IMR-90 (cell line): Measurements from ENCODE around the gene ZBTB11. TPM values are rescaled to one million over a fixed set of nuclear protein-coding genes. Genes with fewer than 3 reads are reported as not detected.

ENCODE experiments used
- ATAC-seq: fragments of 200-7000 bp; cut with Tn5 transposase; 2 replicates; pipeline ENCODE4 v1.9.1; 2020; ENCODE audit warnings: low read depth, mild to moderate bottlenecking, moderate library complexity
- BruUV-seq: library from RNA; stranded (reverse); fragments of 400-500 nt; replicated peaks from 2 replicates; lab custom pipeline; 2021; lab: Mats Ljungman, UMichigan
- CTCF ChIA-PET: fragments of 300-600 bp; formaldehyde crosslinking; extraction: SDS; loops from one replicate; lab custom pipeline; 2021; ENCODE audit warnings: antibody characterized with exemption; lab: Yijun Ruan, JAX
- POLR2A ChIA-PET: fragments of 300-600 bp; sonication (Branson Sonifier 250); formaldehyde crosslinking; loops from one replicate; lab custom pipeline; 2022; ENCODE audit warnings: antibody characterized with exemption; ENCODE audit not compliant: unreplicated experiment; lab: Charles Lee
- DNase-seq: peaks from one replicate; pipeline ENCODE4 v3.0.0; 2013
- H2AFZ ChIP-seq: replicated peaks from 2 replicates; pipeline ENCODE3; 2013; ENCODE audit warnings: low read length, mild to moderate bottlenecking; ENCODE audit not compliant: poor library complexity
- H2AK5ac ChIP-seq: 2 replicates; pipeline ENCODE4 v1.6.1; 2013; ENCODE audit warnings: low read depth, low read length, inconsistent platforms
- H2AK9ac ChIP-seq: replicated peaks from 2 replicates; pipeline ENCODE3; 2013; ENCODE audit warnings: mild to moderate bottlenecking, low read depth, low read length, moderate library complexity; ENCODE audit not compliant: poor library complexity
- H2BK120ac ChIP-seq: 2 replicates; pipeline ENCODE4 v1.6.1; 2013; ENCODE audit warnings: low read depth, low read length, inconsistent platforms
- H2BK15ac ChIP-seq: 3 replicates; pipeline ENCODE4 v1.6.1; 2013; ENCODE audit warnings: low read depth, low read length, inconsistent platforms
- H2BK20ac ChIP-seq: 2 replicates; pipeline ENCODE4 v1.6.1; 2013; ENCODE audit warnings: low read depth, mild to moderate bottlenecking, inconsistent platforms, low read length, moderate library complexity
- H2BK5ac ChIP-seq: 2 replicates; pipeline ENCODE4 v1.6.1; 2013; ENCODE audit warnings: mild to moderate bottlenecking, low read depth, low read length, inconsistent platforms; ENCODE audit not compliant: poor library complexity, severe bottlenecking
- H3K14ac ChIP-seq: replicated peaks from 2 replicates; pipeline ENCODE4 v1.6.1; 2013; ENCODE audit warnings: low read depth, low read length, inconsistent platforms
- H3K18ac ChIP-seq: 2 replicates; pipeline ENCODE4 v1.6.1; 2013; ENCODE audit warnings: low read depth, low read length, control low read depth
- H3K23ac ChIP-seq: 2 replicates; pipeline ENCODE4 v1.6.1; 2013; ENCODE audit warnings: low read depth, low read length, inconsistent platforms
- H3K27ac ChIP-seq: 2 replicates; pipeline ENCODE4 v1.5.1; 2013; ENCODE audit warnings: mild to moderate bottlenecking, control low read depth, low read length; ENCODE audit not compliant: insufficient read depth
- H3K27me3 ChIP-seq: 2 replicates; pipeline ENCODE4 v1.6.1; 2013; ENCODE audit warnings: low read length; ENCODE audit not compliant: control insufficient read depth, insufficient read depth
- H3K36me3 ChIP-seq: 2 replicates; pipeline ENCODE4 v1.6.1; 2013; ENCODE audit warnings: low read length, mixed read lengths; ENCODE audit not compliant: control insufficient read depth, insufficient read depth
- H3K4ac ChIP-seq: 2 replicates; pipeline ENCODE4 v1.6.1; 2013; ENCODE audit warnings: low read depth, low read length, inconsistent platforms
- H3K4me1 ChIP-seq: 2 replicates; pipeline ENCODE4 v1.6.1; 2013; ENCODE audit warnings: low read length, mixed read lengths; ENCODE audit not compliant: control insufficient read depth, insufficient read depth
- H3K4me2 ChIP-seq: 2 replicates; pipeline ENCODE4 v1.6.1; 2013; ENCODE audit warnings: low read depth, mild to moderate bottlenecking, control low read depth, low read length, moderate library complexity
- H3K4me3 ChIP-seq: 2 replicates; pipeline ENCODE4 v1.5.1; 2013; ENCODE audit warnings: low read depth, mild to moderate bottlenecking, control low read depth, low read length, moderate library complexity; ENCODE audit not compliant: insufficient read depth
- H3K56ac ChIP-seq: 2 replicates; pipeline ENCODE4 v1.6.1; 2013; ENCODE audit warnings: low read length, inconsistent platforms; ENCODE audit not compliant: insufficient read depth; ENCODE audit errors: extremely low read depth
- H3K79me1 ChIP-seq, 2 experiments: 2 replicates each; pipeline ENCODE4 v1.6.1; 2013; ENCODE audit warnings: low read length in 2 of 2, inconsistent platforms in 1 of 2, low read depth in 1 of 2
- H3K9ac ChIP-seq: 2 replicates; pipeline ENCODE4 v1.6.1; 2013; ENCODE audit warnings: low read depth, low read length, control low read depth
- H3K9me1 ChIP-seq: 2 replicates; pipeline ENCODE4 v1.6.1; 2013; ENCODE audit warnings: low read length, inconsistent platforms; ENCODE audit not compliant: insufficient read depth
- H3K9me3 ChIP-seq: 2 replicates; pipeline ENCODE4 v1.6.1; 2013; ENCODE audit warnings: low read length; ENCODE audit not compliant: control insufficient read depth, insufficient read depth
- H4K20me1 ChIP-seq: 2 replicates; pipeline ENCODE4 v1.6.1; 2013; ENCODE audit warnings: low read length, inconsistent platforms; ENCODE audit not compliant: insufficient read depth
- H4K5ac ChIP-seq: 2 replicates; pipeline ENCODE4 v1.6.1; 2013; ENCODE audit warnings: mild to moderate bottlenecking, low read depth, low read length, control low read depth
- H4K8ac ChIP-seq, 2 experiments: 2 replicates each; pipeline ENCODE4 v1.6.1; 2013; ENCODE audit warnings: low read depth in 2 of 2, low read length in 2 of 2, control low read depth in 1 of 2, inconsistent platforms in 1 of 2
- H4K91ac ChIP-seq: 2 replicates; pipeline ENCODE4 v1.6.1; 2013; ENCODE audit warnings: low read depth, low read length, inconsistent platforms; ENCODE audit not compliant: insufficient read depth
- BHLHE40 ChIP-seq: fragments of 150-350 bp; IDR thresholded peaks from 2 replicates; pipeline ENCODE4 v1.6.1; 2016; ENCODE audit warnings: mild to moderate bottlenecking, low read depth, low read length
- CEBPB ChIP-seq: IDR thresholded peaks from 2 replicates; pipeline ENCODE4 v1.6.1; 2012; ENCODE audit warnings: low read depth, low read length, improper control_type of control experiment
- CHD1 ChIP-seq: IDR thresholded peaks from 2 replicates; pipeline ENCODE4 v1.6.1; 2012; ENCODE audit warnings: low read depth, low read length, improper control_type of control experiment
- CTCF ChIP-seq: conservative IDR thresholded peaks from 2 replicates; pipeline ENCODE4 v1.5.1; 2012; ENCODE audit warnings: mild to moderate bottlenecking, low read depth, low read length, improper control_type of control experiment
- ELK1 ChIP-seq: fragments of 150-350 bp; IDR thresholded peaks from 2 replicates; pipeline ENCODE4 v1.6.1; 2016; ENCODE audit warnings: low read depth, mild to moderate bottlenecking, low read length, moderate library complexity, borderline replicate concordance
- FOS ChIP-seq: fragments of 150-350 bp; IDR thresholded peaks from 2 replicates; pipeline ENCODE4 v1.6.1; 2016; ENCODE audit warnings: low read depth, low read length
- MAFK ChIP-seq: IDR thresholded peaks from 2 replicates; pipeline ENCODE4 v1.6.1; 2012; ENCODE audit warnings: low read depth, low read length, improper control_type of control experiment
- POLR2A ChIP-seq: IDR thresholded peaks from 2 replicates; pipeline ENCODE4 v1.6.1; 2012; ENCODE audit warnings: mild to moderate bottlenecking, low read depth, low read length
- RCOR1 ChIP-seq: IDR thresholded peaks from 2 replicates; pipeline ENCODE4 v1.6.1; 2012; ENCODE audit warnings: mild to moderate bottlenecking, low read length, improper control_type of control experiment; ENCODE audit not compliant: insufficient replicate concordance
- RFX5 ChIP-seq: IDR thresholded peaks from 2 replicates; pipeline ENCODE4 v1.8.0; 2012; ENCODE audit warnings: low read depth, mild to moderate bottlenecking, low read length, moderate library complexity
- SMC3 ChIP-seq: fragments of 150-350 bp; IDR thresholded peaks from 2 replicates; pipeline ENCODE4 v1.6.1; 2016; ENCODE audit warnings: low read depth, mild to moderate bottlenecking, antibody characterized with exemption, low read length, moderate library complexity
- USF2 ChIP-seq: fragments of 150-350 bp; IDR thresholded peaks from 2 replicates; pipeline ENCODE4 v1.6.1; 2017; ENCODE audit warnings: mild to moderate bottlenecking, antibody characterized with exemption, low read length, low read depth
- WGBS, 2 experiments: methylation state at CpG; one replicate each; pipeline versions ENCODE4 v1.1.5 to v1.1.7; 2013; ENCODE audit warnings: missing lambda C conversion rate in 2 of 2; ENCODE audit not compliant: insufficient read length in 1 of 2; ENCODE audit errors: extremely low coverage in 2 of 2; 5-methylcytosine and 5-hydroxymethylcytosine counted together
- dilution Hi-C: fragments of 300-500 bp; cut with HindIII; formaldehyde crosslinking; loops from one replicate; pipeline ENCODE4 v1.14.3; 2018; ENCODE audit warnings: low sequenced_read_pairs; ENCODE audit not compliant: unreplicated experiment
- in situ Hi-C: fragments of 300-500 bp; cut with MboI; formaldehyde crosslinking; loops from 3 replicates; pipeline ENCODE4 v1.14.3; 2019; ENCODE audit warnings: low sequenced_read_pairs, inconsistent platforms, mixed read lengths
- intact Hi-C: fragments of 100-400 bp; cut with micrococcal nuclease; formaldehyde crosslinking; loops from 2 replicates; pipeline ENCODE4 v1.10.0; 2022
- polyA plus RNA-seq, 3 experiments: library from polyadenylated mRNA; depleted of rRNA; stranded (reverse); fragments of >200 nt; gene quantifications; 2 replicates each; pipeline ENCODE4 v1.2.3, GENCODE V29; 2012; ENCODE audit warnings: low replicate concordance in 1 of 3
- total RNA-seq: library from RNA; depleted of rRNA; stranded (reverse); fragments of >200 nt; gene quantifications from 2 replicates; pipeline ENCODE4 v1.2.3, GENCODE V29; 2012

The ZBTB11 gene
- total and polyA plus RNA-seq, 2 of the 4 experiments (the other 2 are of a cell fraction), result 6.0 to 17.2 TPM

GRCh38 chr3:101646726-101647125 is 30.2 kb downstream of the ZBTB11 start:
- Histone ChIP-seq H3K9me3 (no peaks in the 10 kb centered on the region), H2BK20ac (no peak overlapping the region), H2BK15ac (no peak overlapping the region), H2BK120ac (no peak overlapping the region), H3K9me1 (peaks cover 12% of the 10 kb centered on the region), H3K9ac (no peak overlapping the region), H3K27me3 (no peaks in the 10 kb centered on the region), H3K56ac (no peak overlapping the region), H3K4ac (no peak overlapping the region), H2AK9ac (no peak overlapping the region), H3K4me2 (no peak overlapping the region), H3K14ac (no peak overlapping the region), H3K79me1 (peaks cover 3% of the 10 kb centered on the region in 2 experiments; a peak in 1 of 4 replicates), H2AK5ac (no peak overlapping the region), H4K5ac (no peak overlapping the region), H3K4me1 (0 out of 2 replicates have a peak, but pooled peaks cover 1% of the 10 kb centered on the region), H4K91ac (no peak overlapping the region), H3K4me3 (no peak overlapping the region), H4K8ac (no peak overlapping the region), H2AFZ (no peak overlapping the region), H3K36me3 (peaks cover 10% of the 10 kb centered on the region), H4K20me1 (no peaks in the 10 kb centered on the region), H3K27ac (no peak overlapping the region), H3K18ac (no peak overlapping the region), H3K23ac (no peak overlapping the region), H2BK5ac (no peak overlapping the region)
- no peak for ATAC-seq
- dilution Hi-C loops (no loop called here), intact Hi-C loops (no loop called here), in situ Hi-C loops (no loop called here)
- POLR2A ChIA-PET, result no interaction called here
- no peak for TF ChIP-seq POLR2A
- TF ChIP-seq MAFK, result no peak
- TF ChIP-seq ELK1, result no peak
- no peak for TF ChIP-seq BHLHE40
- TF ChIP-seq FOS, result no peak
- TF ChIP-seq CHD1, result no peak
- TF ChIP-seq RCOR1, result no peak
- no peak for TF ChIP-seq USF2
- no peak for TF ChIP-seq CTCF
- no peak for TF ChIP-seq RFX5
- TF ChIP-seq SMC3, result no peak
- TF ChIP-seq CEBPB, result no peak
- no CpG with 5 or more reads among the region's 1 CpG for WGBS, 2 experiments
- CTCF ChIA-PET, result no interaction called here
- peak; percentile 16 for DNase-seq
- BruUV-seq, result no TSS peak
